Measurements from ENCODE around the gene FGFR3. TPM values are rescaled to one million over a fixed set of nuclear protein-coding genes. Genes with fewer than 3 reads are reported as not detected.
A peak's percentile ranks its signal among the peaks of the same experiment; 100 is the strongest.

The FGFR3 gene
- total and polyA plus RNA-seq, 10 donors = 1.0 to 7.5 (median 3.5) TPM

- no peak for DNase-seq
- Histone ChIP-seq H3K27me3 (replicated peaks in 1 of 7) (peaks cover 0 to 5% (median 0%) of the 10 kb centered on the region in 7 donors), H3K4me3 (no peak overlapping the region), H3K27ac (no peak overlapping the region), H3K4me1 (peaks cover 0 to 10% (median 4%) of the 10 kb centered on the region in 6 donors), H3K9me3 (no peaks in the 10 kb centered on the region), H3K36me3 (no peaks in the 10 kb centered on the region)
- TF ChIP-seq CTCF (IDR thresholded peaks at IDR 0.05 in 8 of 11, conservative IDR thresholded peaks at IDR 0.05 in 3 of 11) = no peak
- no peak for TF ChIP-seq POLR2AphosphoS5 (IDR thresholded peaks at IDR 0.05)
- intact Hi-C loops (cut with DNase I; ENCODE audit: low total_unique reads) = no loop called here
- WGBS, 5 donors = 77 to 89% (median 86%) methylated on average over 14 of the region's 14 CpGs
Observed at GRCh38 chr4:1780435-1780834, 12.7 kb upstream of the FGFR3 start.

- intact Hi-C loops (cut with DNase I; ENCODE audit: low total_unique reads) = no loop called here
- 63 to 91% (median 84%) methylated on average over 5 to 10 of the region's 10 CpGs for WGBS, 5 donors
- Histone ChIP-seq H3K4me1 (peaks cover 0 to 20% (median 7%) of the 10 kb centered on the region in 6 donors), H3K9me3 (no peaks in the 10 kb centered on the region), H3K27ac (no peak overlapping the region), H3K4me3 (no peak overlapping the region), H3K36me3 (no peaks in the 10 kb centered on the region), H3K27me3 (replicated peaks in 1 of 7) (peaks cover 0 to 5% (median 0%) of the 10 kb centered on the region in 7 donors)
- TF ChIP-seq POLR2AphosphoS5 (IDR thresholded peaks at IDR 0.05) (no peak), CTCF (IDR thresholded peaks at IDR 0.05 in 8 of 11, conservative IDR thresholded peaks at IDR 0.05 in 3 of 11) (no peak), POLR2A (IDR thresholded peaks at IDR 0.05) (no peak)
- DNase-seq = no peak
Observed at GRCh38 chr4:1783015-1783414, 10.1 kb upstream of the FGFR3 start.

GRCh38 chr4:1783970-1784369 lies 9.1 kb upstream of the FGFR3 start:
- Histone ChIP-seq H3K36me3 (no peaks in the 10 kb centered on the region), H3K27me3 (replicated peaks in 1 of 7) (no peaks in the 10 kb centered on the region), H3K9me3 (no peaks in the 10 kb centered on the region), H3K4me1 (peaks cover 0 to 20% (median 7%) of the 10 kb centered on the region in 6 donors), H3K27ac (no peak overlapping the region), H3K4me3 (no peak overlapping the region)
- no peak for DNase-seq
- no peak for TF ChIP-seq CTCF (IDR thresholded peaks at IDR 0.05 in 8 of 11, conservative IDR thresholded peaks at IDR 0.05 in 3 of 11)
- TF ChIP-seq POLR2AphosphoS5 (IDR thresholded peaks at IDR 0.05) = no peak
- TF ChIP-seq POLR2A (IDR thresholded peaks at IDR 0.05) = no peak
- WGBS, 5 donors = 71 to 96% (median 83%) methylated on average over 7 to 12 of the region's 12 CpGs
- intact Hi-C loops (cut with DNase I; ENCODE audit: low total_unique reads) = no loop called here

- Histone ChIP-seq H3K36me3 (no peaks in the 10 kb centered on the region), H3K4me1 (peaks cover 0 to 20% (median 7%) of the 10 kb centered on the region in 6 donors), H3K27ac (peak overlapping the region in 2 of 8 donors; percentile 30 to 38), H3K4me3 (no peak overlapping the region), H3K27me3 (replicated peaks in 1 of 7) (no peaks in the 10 kb centered on the region), H3K9me3 (no peaks in the 10 kb centered on the region)
- 70 to 92% (median 80%) methylated on average over 2 to 10 of the region's 10 CpGs for WGBS, 5 donors
- no peak for DNase-seq
- intact Hi-C loops (cut with DNase I; ENCODE audit: low total_unique reads) = no loop called here
- TF ChIP-seq POLR2A (IDR thresholded peaks at IDR 0.05) (no peak), CTCF (IDR thresholded peaks at IDR 0.05 in 8 of 11, conservative IDR thresholded peaks at IDR 0.05 in 3 of 11) (no peak), POLR2AphosphoS5 (IDR thresholded peaks at IDR 0.05) (no peak)
Observed at GRCh38 chr4:1784395-1784788, 8.7 kb upstream of the FGFR3 start.
